ENCODE data around the gene ATP5F1E.

The ATP5F1E gene

DNA sequence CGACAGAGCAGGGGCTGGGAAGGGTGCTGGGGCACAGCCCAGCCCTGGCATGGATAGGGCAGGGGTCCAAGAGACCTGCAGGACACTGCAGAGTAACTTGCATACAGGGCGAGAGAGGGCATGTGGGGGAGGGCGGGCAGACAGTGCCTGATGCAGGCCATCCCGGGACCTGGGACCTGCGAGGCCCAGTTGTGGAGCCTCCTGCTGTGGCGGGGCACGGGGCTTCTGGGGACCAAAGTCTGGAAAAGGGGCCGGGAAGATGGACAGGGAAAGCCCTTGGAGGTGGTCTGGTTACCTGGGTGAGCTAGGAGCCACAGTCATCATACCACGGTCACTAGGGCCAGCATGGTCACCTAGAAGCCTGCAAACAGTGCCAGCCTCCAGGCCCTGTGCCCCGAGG is 13.3 kb downstream of the ATP5F1E start:
- no peak overlapping the region for H2AFZ ChIP-seq (ENCODE audit: low read length)
- H3K27me3 ChIP-seq (ENCODE audit: insufficient read depth, low read length, poor library complexity, severe bottlenecking), result no peaks in the 10 kb centered on the region
- H3K9me3 ChIP-seq (ENCODE audit: insufficient read depth, low read depth, low read length), result no peaks in the 10 kb centered on the region
- no peaks in the 10 kb centered on the region for H3K9me2 ChIP-seq (replicated peaks; ENCODE audit: low read depth, low read length)
- H3K79me2 ChIP-seq (ENCODE audit: insufficient read depth, low read length), result no peaks in the 10 kb centered on the region
- TF ChIP-seq EZH2phosphoT487 (IDR thresholded peaks at IDR 0.05; ENCODE audit: borderline replicate concordance) (no peak), CTCF (conservative IDR thresholded peaks at IDR 0.05; ENCODE audit: low read length) (no peak)
- no peak overlapping the region for H3K9ac ChIP-seq (ENCODE audit: low read depth, low read length, poor library complexity, severe bottlenecking)
- H3K4me1 ChIP-seq (ENCODE audit: insufficient read depth, low read length, poor library complexity, severe bottlenecking), result peaks cover 7% of the 10 kb centered on the region
- no peaks in the 10 kb centered on the region for H3F3A ChIP-seq (ENCODE audit: low read depth)
- H4K20me1 ChIP-seq (ENCODE audit: insufficient read depth, low read length, poor library complexity, severe bottlenecking), result no peaks in the 10 kb centered on the region
- no peak overlapping the region for H3K4me2 ChIP-seq (ENCODE audit: low read depth, low read length, poor library complexity, severe bottlenecking)
- no peak overlapping the region for H3K4me3 ChIP-seq (ENCODE audit: low read length, poor library complexity, severe bottlenecking)
- peaks cover 3% of the 10 kb centered on the region; the same call in 1 of the 2 replicates for H3K36me3 ChIP-seq (ENCODE audit: insufficient read depth, low read length)

DNA sequence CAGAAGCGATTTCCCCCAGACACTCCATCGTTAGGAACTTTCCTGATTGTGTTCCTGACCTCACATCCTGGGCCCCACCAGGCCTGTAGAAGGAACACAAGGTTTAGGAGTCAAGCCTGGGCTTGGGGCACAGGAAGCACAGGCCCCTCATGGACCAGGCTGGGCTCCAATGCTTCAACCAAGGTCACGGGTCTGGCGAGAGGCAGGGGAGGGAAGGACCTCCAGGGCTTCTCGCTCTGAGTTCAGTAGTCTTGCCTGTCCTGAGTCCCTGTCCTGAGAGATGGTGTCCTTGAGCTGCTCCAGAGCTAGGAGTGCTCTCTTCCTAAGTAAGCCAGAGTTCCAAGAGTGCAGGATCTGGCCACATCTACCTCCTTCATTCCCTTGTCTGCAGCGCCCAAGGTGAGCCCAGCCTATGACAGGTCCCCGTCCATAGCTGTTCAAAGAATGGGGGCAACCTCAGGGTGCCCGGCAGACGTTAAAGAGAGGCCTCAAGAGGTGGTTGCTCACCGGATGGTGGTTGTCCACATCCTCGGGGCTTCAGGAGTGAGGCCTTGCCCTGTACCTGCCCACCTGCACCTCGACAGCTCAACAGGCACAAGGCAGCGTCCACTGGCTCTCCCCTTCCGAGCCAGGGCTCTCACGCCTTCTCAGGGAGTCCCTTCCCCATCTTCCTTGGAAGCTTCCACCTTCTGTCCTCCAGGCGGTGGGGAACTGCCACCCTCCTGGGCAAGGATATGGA is 14.5 kb downstream of the ATP5F1E start:
- no peaks in the 10 kb centered on the region for H3K27me3 ChIP-seq (ENCODE audit: insufficient read depth, low read length, poor library complexity, severe bottlenecking)
- H4K20me1 ChIP-seq (ENCODE audit: insufficient read depth, low read length, poor library complexity, severe bottlenecking), result no peaks in the 10 kb centered on the region
- H3K4me2 ChIP-seq (ENCODE audit: low read depth, low read length, poor library complexity, severe bottlenecking), result no peak overlapping the region
- TF ChIP-seq CTCF (conservative IDR thresholded peaks at IDR 0.05; ENCODE audit: low read length), result no peak
- no peak for TF ChIP-seq EZH2phosphoT487 (IDR thresholded peaks at IDR 0.05; ENCODE audit: borderline replicate concordance)
- H3K4me1 ChIP-seq (ENCODE audit: insufficient read depth, low read length, poor library complexity, severe bottlenecking), result peaks cover 7% of the 10 kb centered on the region
- H3K9me2 ChIP-seq (replicated peaks; ENCODE audit: low read depth, low read length), result no peaks in the 10 kb centered on the region
- H3K79me2 ChIP-seq (ENCODE audit: insufficient read depth, low read length), result no peaks in the 10 kb centered on the region
- H3K9ac ChIP-seq (ENCODE audit: low read depth, low read length, poor library complexity, severe bottlenecking), result no peak overlapping the region
- no peaks in the 10 kb centered on the region for H3F3A ChIP-seq (ENCODE audit: low read depth)
- no peaks in the 10 kb centered on the region for H3K9me3 ChIP-seq (ENCODE audit: insufficient read depth, low read depth, low read length)
- H3K4me3 ChIP-seq (ENCODE audit: low read length, poor library complexity, severe bottlenecking), result no peak overlapping the region
- H2AFZ ChIP-seq (ENCODE audit: low read length), result no peak overlapping the region
- H3K36me3 ChIP-seq (ENCODE audit: insufficient read depth, low read length), result no peaks in the 10 kb centered on the region

DNA sequence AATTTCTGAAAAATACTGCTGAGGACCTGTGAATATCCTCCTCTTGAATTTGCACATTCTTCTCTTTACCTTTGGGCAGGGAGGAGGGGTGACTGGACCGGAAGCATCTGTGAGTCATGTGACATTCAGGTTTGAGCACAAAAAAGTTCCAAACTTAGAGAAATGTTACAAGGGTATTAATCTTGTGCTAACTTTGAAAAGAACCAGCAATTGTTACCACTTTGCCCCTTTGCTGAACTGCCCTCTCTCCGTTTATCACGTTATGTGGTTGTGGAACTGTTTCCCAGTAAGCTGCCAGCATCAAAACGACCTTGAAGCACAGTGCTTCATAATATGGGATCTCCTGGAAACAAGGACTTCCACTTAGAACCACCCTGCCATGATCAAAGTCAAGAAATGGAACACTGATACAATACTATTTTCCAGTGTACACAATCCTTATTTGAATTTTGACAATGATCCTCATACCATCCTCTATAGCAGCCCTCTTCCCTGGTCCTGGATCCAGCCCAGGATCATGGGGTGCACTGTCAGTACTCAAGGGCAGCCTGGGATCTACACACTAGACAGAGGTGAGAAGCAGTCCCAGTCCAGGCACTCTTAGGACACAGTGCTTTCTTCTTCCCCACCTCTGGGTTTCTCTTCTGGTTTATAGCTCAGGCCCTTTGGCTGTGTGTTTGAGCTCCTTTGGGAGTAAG is 15.2 kb downstream of the ATP5F1E start:
- Histone ChIP-seq H3K4me3 (ENCODE audit: low read length, poor library complexity, severe bottlenecking) (no peak overlapping the region), H3K9me2 (replicated peaks; ENCODE audit: low read depth, low read length) (no peaks in the 10 kb centered on the region), H3K79me2 (ENCODE audit: insufficient read depth, low read length) (no peaks in the 10 kb centered on the region), H3K36me3 (ENCODE audit: insufficient read depth, low read length) (no peaks in the 10 kb centered on the region), H3K9ac (ENCODE audit: low read depth, low read length, poor library complexity, severe bottlenecking) (no peak overlapping the region), H3F3A (ENCODE audit: low read depth) (no peaks in the 10 kb centered on the region), H3K4me2 (ENCODE audit: low read depth, low read length, poor library complexity, severe bottlenecking) (peak overlapping the region; percentile 28), H3K9me3 (ENCODE audit: insufficient read depth, low read depth, low read length) (no peaks in the 10 kb centered on the region), H2AFZ (ENCODE audit: low read length) (no peak overlapping the region), H3K4me1 (ENCODE audit: insufficient read depth, low read length, poor library complexity, severe bottlenecking) (peaks cover 7% of the 10 kb centered on the region), H4K20me1 (ENCODE audit: insufficient read depth, low read length, poor library complexity, severe bottlenecking) (no peaks in the 10 kb centered on the region), H3K27me3 (ENCODE audit: insufficient read depth, low read length, poor library complexity, severe bottlenecking) (no peaks in the 10 kb centered on the region)
- TF ChIP-seq CTCF (conservative IDR thresholded peaks at IDR 0.05; ENCODE audit: low read length), result no peak
- TF ChIP-seq EZH2phosphoT487 (IDR thresholded peaks at IDR 0.05; ENCODE audit: borderline replicate concordance), result no peak
